Naive thymus-derived CD4-positive, alpha-beta T cell (primary cell): ENCODE results near the gene TSPAN14. TPM values are rescaled to one million over a fixed set of nuclear protein-coding genes. Genes with fewer than 3 reads are reported as not detected.

Source experiments
- ATAC-seq: fragments of 150-1000 bp; cut with Tn5 transposase; 2 replicates; pipeline ENCODE4 v1.10.0; 2021; ENCODE audit warnings: mild to moderate bottlenecking, moderate library complexity
- CTCF ChIA-PET: fragments of 350-600 bp; sonication (Branson Sonifier 250); formaldehyde crosslinking; loops from one replicate; lab custom pipeline; 2021; ENCODE audit warnings: antibody characterized with exemption; lab: Charles Lee
- POLR2A ChIA-PET: fragments of 350-600 bp; sonication (Branson Sonifier 250); formaldehyde crosslinking; loops from one replicate; lab custom pipeline; 2021; ENCODE audit warnings: antibody characterized with exemption, inconsistent platforms; lab: Charles Lee
- DNase-seq, 9 donors: peaks; one replicate each; pipeline versions ENCODE4 v3.0.0 to v3.0.0-alpha.2; 2020 to 2022; ENCODE audit warnings: mixed read lengths in 1 of 9
- H3K27ac ChIP-seq: one replicate; pipeline ENCODE4 v1.7.0; 2013; ENCODE audit warnings: mild to moderate bottlenecking, low read depth, low read length, moderate library complexity
- H3K27me3 ChIP-seq, 2 donors: one replicate each; pipeline ENCODE4 v1.7.0; 2013; ENCODE audit warnings: low read length in 2 of 2, mild to moderate bottlenecking in 2 of 2, moderate library complexity in 2 of 2; ENCODE audit not compliant: control insufficient read depth in 2 of 2, insufficient read depth in 2 of 2
- H3K36me3 ChIP-seq, 3 experiments: 1 replicate in 2 of 3; 2 replicates in 1 of 3; pipeline ENCODE4 v1.7.0; 2013; ENCODE audit warnings: low read length in 3 of 3, mild to moderate bottlenecking in 3 of 3, moderate library complexity in 1 of 3; ENCODE audit not compliant: insufficient read depth in 3 of 3, control insufficient read depth in 2 of 3
- H3K4me1 ChIP-seq, 2 donors: one replicate each; pipeline ENCODE4 v1.7.0; 2013; ENCODE audit warnings: low read length in 2 of 2, mild to moderate bottlenecking in 2 of 2, moderate library complexity in 1 of 2; ENCODE audit not compliant: control insufficient read depth in 2 of 2, insufficient read depth in 2 of 2
- H3K4me3 ChIP-seq: 2 replicates; pipeline ENCODE4 v1.7.0; 2013; ENCODE audit warnings: mild to moderate bottlenecking, low read length
- H3K9me3 ChIP-seq, 3 experiments: 1 replicate in 2 of 3; 2 replicates in 1 of 3; pipeline ENCODE4 v1.7.0; 2013; ENCODE audit warnings: low read length in 3 of 3; ENCODE audit not compliant: control insufficient read depth in 2 of 3
- H3K27ac Mint-ChIP-seq, 9 donors: one replicate each; pipeline ENCODE4 v1.8.0; 2020 to 2022; ENCODE audit warnings: mixed read lengths in 9 of 9, mild to moderate bottlenecking in 8 of 9, moderate library complexity in 5 of 9, inconsistent platforms in 2 of 9
- H3K27me3 Mint-ChIP-seq, 5 donors: one replicate each; pipeline ENCODE4 v1.8.0; 2021 to 2022; ENCODE audit warnings: mixed read lengths in 5 of 5, mild to moderate bottlenecking in 1 of 5
- H3K36me3 Mint-ChIP-seq, 5 donors: one replicate each; pipeline ENCODE4 v1.8.0; 2020 to 2022; ENCODE audit warnings: mixed read lengths in 5 of 5, mild to moderate bottlenecking in 3 of 5, inconsistent platforms in 1 of 5
- H3K4me1 Mint-ChIP-seq, 7 donors: one replicate each; pipeline ENCODE4 v1.8.0; 2020 to 2022; ENCODE audit warnings: mixed read lengths in 7 of 7, mild to moderate bottlenecking in 3 of 7, inconsistent platforms in 1 of 7
- H3K4me3 Mint-ChIP-seq, 10 donors: one replicate each; pipeline ENCODE4 v1.8.0; 2020 to 2022; ENCODE audit warnings: mild to moderate bottlenecking in 10 of 10, mixed read lengths in 10 of 10, moderate library complexity in 6 of 10, inconsistent platforms in 2 of 10
- H3K9me3 Mint-ChIP-seq, 11 donors: one replicate each; pipeline ENCODE4 v1.8.0; 2020 to 2022; ENCODE audit warnings: mixed read lengths in 11 of 11, mild to moderate bottlenecking in 4 of 11, inconsistent platforms in 1 of 11, moderate library complexity in 1 of 11
- intact Hi-C, 2 donors: fragments of 100-400 bp; cut with micrococcal nuclease; formaldehyde crosslinking; loops; one replicate each; pipeline ENCODE4 v1.15.1; 2023
- polyA plus RNA-seq, 2 donors: library from polyadenylated mRNA; unstranded; fragments of 300-500 nt; fragmentation: Illumina TruSeq; gene quantifications; one replicate each; pipeline ENCODE4 v1.2.3, GENCODE V29; 2021
- total RNA-seq, 6 experiments: library from RNA in 5 of 6; stranded (reverse) in 5 of 6; gene quantifications; 1 replicate in 5 of 6; 2 replicates in 1 of 6; pipeline ENCODE4 v1.2.3 and lab custom pipeline; 2021 to 2026

The TSPAN14 gene
- total and polyA plus RNA-seq, 7 experiments from 2014 or later: 135 to 386 (median 161) TPM

GRCh38 chr10:80539421-80540031 lies 85.4 kb downstream of the TSPAN14 start:
- peak overlapping the region in 4 of 9 donors; percentile 25 to 40 (median 34) for H3K27ac Mint-ChIP-seq
- intact Hi-C loops: loop anchor here (5.0 to 10.0 kb wide), 3 partner anchors 143 to 1095 kb away; partner anchors contain the start of gene ZCCHC24 (in 1 of the 2)

GRCh38 chr10:80540136-80540535 lies 86.0 kb downstream of the TSPAN14 start:
- H3K4me3 Mint-ChIP-seq: no peak overlapping the region
- peak overlapping the region in 3 of 9 donors; percentile 25 to 40 (median 26) for H3K27ac Mint-ChIP-seq
- intact Hi-C loops: no loop called here
- H3K27me3 Mint-ChIP-seq: peaks cover 0 to 6% (median 0%) of the 10 kb centered on the region in 5 donors
- H3K4me1 Mint-ChIP-seq: peaks cover 11 to 34% (median 18%) of the 10 kb centered on the region in 7 donors
- peaks cover 0 to 12% (median 5%) of the 10 kb centered on the region in 5 donors for H3K36me3 Mint-ChIP-seq
- DNase-seq: no peak
- Histone ChIP-seq H3K9me3 (no peaks in the 10 kb centered on the region), H3K36me3 (no peaks in the 10 kb centered on the region), H3K4me3 (no peak overlapping the region), H3K27ac (no peak overlapping the region), H3K27me3 (no peaks in the 10 kb centered on the region), H3K4me1 (peaks cover 7% of the 10 kb centered on the region in 2 donors)
- ChIA-PET POLR2A (no interaction called here), CTCF (no interaction called here)
- ATAC-seq: no peak
- no peaks in the 10 kb centered on the region for H3K9me3 Mint-ChIP-seq

More at GRCh38 chr10:80539421-80540031, 85.4 kb downstream of the TSPAN14 start:
- Histone ChIP-seq H3K4me1 (peaks cover 7% of the 10 kb centered on the region in 2 donors), H3K4me3 (no peak overlapping the region), H3K9me3 (no peaks in the 10 kb centered on the region), H3K36me3 (no peaks in the 10 kb centered on the region), H3K27me3 (no peaks in the 10 kb centered on the region), H3K27ac (no peak overlapping the region)
- ATAC-seq (no peak), DNase-seq (no peak)
- H3K27me3 Mint-ChIP-seq: no peaks in the 10 kb centered on the region
- H3K4me1 Mint-ChIP-seq: peaks cover 6 to 34% (median 18%) of the 10 kb centered on the region in 7 donors
- POLR2A ChIA-PET: no interaction called here
- peaks cover 0 to 9% (median 4%) of the 10 kb centered on the region in 5 donors for H3K36me3 Mint-ChIP-seq
- H3K4me3 Mint-ChIP-seq: no peak overlapping the region
- CTCF ChIA-PET: no interaction called here
- H3K9me3 Mint-ChIP-seq: no peaks in the 10 kb centered on the region

GRCh38 chr10:80540618-80540980 lies 86.5 kb downstream of the TSPAN14 start:
- no peak overlapping the region for H3K4me3 ChIP-seq
- intact Hi-C loops: no loop called here
- peaks cover 0 to 11% (median 0%) of the 10 kb centered on the region in 5 donors for H3K27me3 Mint-ChIP-seq
- CTCF ChIA-PET: no interaction called here
- peaks cover 7% of the 10 kb centered on the region in 2 donors for H3K4me1 ChIP-seq
- no peak for ATAC-seq
- H3K9me3 Mint-ChIP-seq: no peaks in the 10 kb centered on the region
- no peak for DNase-seq
- no peaks in the 10 kb centered on the region for H3K9me3 ChIP-seq
- no peaks in the 10 kb centered on the region for H3K27me3 ChIP-seq
- H3K36me3 Mint-ChIP-seq: peaks cover 0 to 9% (median under 1%) of the 10 kb centered on the region in 5 donors
- no peak overlapping the region for H3K27ac ChIP-seq
- H3K27ac Mint-ChIP-seq: peak overlapping the region in 2 of 9 donors; percentile 26 to 51
- POLR2A ChIA-PET: no interaction called here
- H3K36me3 ChIP-seq: no peaks in the 10 kb centered on the region
- no peak overlapping the region for H3K4me3 Mint-ChIP-seq
- peaks cover 9 to 31% (median 15%) of the 10 kb centered on the region in 7 donors for H3K4me1 Mint-ChIP-seq

GRCh38 chr10:80540981-80541750 lies 87.1 kb downstream of the TSPAN14 start:
- Histone ChIP-seq H3K36me3 (no peaks in the 10 kb centered on the region), H3K9me3 (no peaks in the 10 kb centered on the region), H3K4me1 (peaks cover 6 to 7% of the 10 kb centered on the region in 2 donors), H3K27me3 (no peaks in the 10 kb centered on the region), H3K4me3 (no peak overlapping the region), H3K27ac (no peak overlapping the region)
- H3K4me1 Mint-ChIP-seq: peaks cover 6 to 29% (median 13%) of the 10 kb centered on the region in 7 donors
- ChIA-PET CTCF (no interaction called here), POLR2A (no interaction called here)
- ATAC-seq (no peak), DNase-seq (no peak)
- H3K4me3 Mint-ChIP-seq: peak overlapping the region in 1 of 10 donors; percentile 10
- H3K27ac Mint-ChIP-seq: peak overlapping the region in 4 of 9 donors; percentile 10 to 73 (median 42)
- peaks cover 0 to 16% (median 0%) of the 10 kb centered on the region in 5 donors for H3K27me3 Mint-ChIP-seq
- intact Hi-C loops: no loop called here
- no peaks in the 10 kb centered on the region for H3K9me3 Mint-ChIP-seq
- peaks cover 0 to 9% (median 0%) of the 10 kb centered on the region in 5 donors for H3K36me3 Mint-ChIP-seq

DNA sequence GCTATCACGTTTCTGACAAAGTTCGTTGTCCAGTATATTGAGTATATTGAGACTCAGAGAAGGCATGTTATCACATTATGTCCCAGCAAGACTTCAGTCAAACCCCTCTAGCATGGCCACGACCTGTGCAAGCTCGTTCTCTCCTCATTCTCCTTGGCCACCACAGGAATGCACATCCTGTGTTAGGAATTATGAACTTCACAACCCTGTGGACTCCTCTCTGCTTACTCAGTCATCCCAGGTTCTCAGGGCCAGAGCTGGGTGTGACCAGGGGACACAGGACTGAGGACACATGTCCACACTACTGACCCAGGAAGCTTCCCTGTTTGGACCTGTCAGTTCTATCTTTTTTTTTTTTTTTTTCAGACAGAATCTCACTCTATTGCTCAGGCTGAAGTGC lies 87.9 kb downstream of the TSPAN14 start:
- H3K27me3 ChIP-seq: no peaks in the 10 kb centered on the region
- H3K4me3 ChIP-seq: no peak overlapping the region
- ATAC-seq (no peak), DNase-seq (no peak)
- intact Hi-C loops: no loop called here
- Mint-ChIP-seq H3K9me3 (no peaks in the 10 kb centered on the region), H3K36me3 (peaks cover 0 to 7% (median 0%) of the 10 kb centered on the region in 5 donors), H3K27ac (no peak overlapping the region), H3K4me3 (no peak overlapping the region), H3K4me1 (peaks cover 0 to 22% (median 7%) of the 10 kb centered on the region in 7 donors), H3K27me3 (peaks cover 0 to 20% (median 0%) of the 10 kb centered on the region in 5 donors)
- H3K4me1 ChIP-seq: no peaks in the 10 kb centered on the region
- POLR2A ChIA-PET: interaction anchor here (0.7 kb wide), 1 partner anchor 12 kb away, joined by 3 read pairs; no protein-coding TSS in a partner anchor
- CTCF ChIA-PET: interaction anchor here (0.6 kb wide), 1 partner anchor 40 kb away, joined by 3 read pairs; no protein-coding TSS in a partner anchor
- no peaks in the 10 kb centered on the region for H3K36me3 ChIP-seq
- no peak overlapping the region for H3K27ac ChIP-seq
- no peaks in the 10 kb centered on the region for H3K9me3 ChIP-seq

- Histone ChIP-seq H3K4me3 (no peak overlapping the region), H3K27ac (no peak overlapping the region), H3K9me3 (no peaks in the 10 kb centered on the region), H3K4me1 (no peaks in the 10 kb centered on the region), H3K27me3 (no peaks in the 10 kb centered on the region), H3K36me3 (no peaks in the 10 kb centered on the region)
- peaks cover 0 to 21% (median 7%) of the 10 kb centered on the region in 7 donors for H3K4me1 Mint-ChIP-seq
- ATAC-seq (no peak), DNase-seq (no peak)
- H3K4me3 Mint-ChIP-seq: no peak overlapping the region
- H3K27ac Mint-ChIP-seq: peak overlapping the region in 2 of 9 donors; percentile 23 to 36
- no peaks in the 10 kb centered on the region for H3K9me3 Mint-ChIP-seq
- H3K36me3 Mint-ChIP-seq: peaks cover 0 to 7% (median 0%) of the 10 kb centered on the region in 5 donors
- POLR2A ChIA-PET: interaction anchor here (0.7 kb wide), 1 partner anchor 13 kb away, joined by 3 read pairs; no protein-coding TSS in a partner anchor
- intact Hi-C loops: no loop called here
- peaks cover 0 to 23% (median 0%) of the 10 kb centered on the region in 5 donors for H3K27me3 Mint-ChIP-seq
- CTCF ChIA-PET: no interaction called here
Observed at GRCh38 chr10:80542652-80543318, 88.7 kb downstream of the TSPAN14 start.
